ENCODE results near the gene HRG.

Gene HRG

GRCh38 chr3:186637686-186638085, 28.1 kb upstream of the HRG start:
- DNase-seq (ENCODE audit: low spot score), result no peak

- no peak for DNase-seq (ENCODE audit: low spot score)
Observed at GRCh38 chr3:186638259-186638658, 27.6 kb upstream of the HRG start.

GRCh38 chr3:186639778-186640472, 25.9 kb upstream of the HRG start, which contains the start of gene FETUB:
Gene FETUB, plus strand, starts transcription at chr3:186640399. Its CDS starts 62 bp downstream, at chr3:186640461.
- no peak for DNase-seq (ENCODE audit: low spot score)

GRCh38 chr3:186640473-186640818, 25.4 kb upstream of the HRG start:
- DNase-seq (ENCODE audit: low spot score), result no peak

- no peak for DNase-seq (ENCODE audit: low spot score)
Observed at GRCh38 chr3:186640929-186641328, 24.9 kb upstream of the HRG start.

- DNase-seq (ENCODE audit: low spot score), result no peak
Observed at GRCh38 chr3:186642014-186642413, 23.8 kb upstream of the HRG start.

GRCh38 chr3:186643493-186643892, 22.3 kb upstream of the HRG start:
- no peak for DNase-seq (ENCODE audit: low spot score)

- DNase-seq (ENCODE audit: low spot score), result no peak
Observed at GRCh38 chr3:186644683-186645082, 21.1 kb upstream of the HRG start.

- no peak for DNase-seq (ENCODE audit: low spot score)
Observed at GRCh38 chr3:186646106-186646505, 19.7 kb upstream of the HRG start.

- no peak for DNase-seq (ENCODE audit: low spot score)
Observed at GRCh38 chr3:186646841-186647240, 19.0 kb upstream of the HRG start.

GRCh38 chr3:186648851-186649250, 17.0 kb upstream of the HRG start:
- no peak for DNase-seq (ENCODE audit: low spot score)

GRCh38 chr3:186651678-186652215, 14.1 kb upstream of the HRG start:
- DNase-seq (ENCODE audit: low spot score), result no peak

GRCh38 chr3:186653080-186653707, 12.6 kb upstream of the HRG start:
- no peak for DNase-seq (ENCODE audit: low spot score)

GRCh38 chr3:186653984-186654383, 11.8 kb upstream of the HRG start:
- no peak for DNase-seq (ENCODE audit: low spot score)

GRCh38 chr3:186663361-186664118, 2.3 kb upstream of the HRG start:
- DNase-seq (ENCODE audit: low spot score), result no peak

GRCh38 chr3:186664119-186664495, 1.7 kb upstream of the HRG start:
- no peak for DNase-seq (ENCODE audit: low spot score)

- no peak for DNase-seq (ENCODE audit: low spot score)
Observed at GRCh38 chr3:186664506-186664905, 1.3 kb upstream of the HRG start.

- no peak for DNase-seq (ENCODE audit: low spot score)
Observed at GRCh38 chr3:186668426-186668825, 2.6 kb downstream of the HRG start.

GRCh38 chr3:186669378-186670084, 3.7 kb downstream of the HRG start:
- DNase-seq (ENCODE audit: low spot score), result no peak

- no peak for DNase-seq (ENCODE audit: low spot score)
Observed at GRCh38 chr3:186670155-186670554, 4.3 kb downstream of the HRG start.

- no peak for DNase-seq (ENCODE audit: low spot score)
Observed at GRCh38 chr3:186671051-186671450, 5.2 kb downstream of the HRG start.

GRCh38 chr3:186678604-186679003, 12.8 kb downstream of the HRG start:
- no peak for DNase-seq (ENCODE audit: low spot score)
